Adipocyte (in vitro differentiated cells): ENCODE results near the gene MREG.

ENCODE experiments used
- DNase-seq: peaks from one replicate; pipeline ENCODE4 v3.0.0-alpha.2; 2015; ENCODE audit warnings: low read depth
- H3K27me3 ChIP-seq: replicated peaks from 2 replicates; pipeline ENCODE4 v1.7.0; 2013; ENCODE audit warnings: mild to moderate bottlenecking, low read length, moderate library complexity; ENCODE audit not compliant: control insufficient read depth, insufficient read depth
- H3K36me3 ChIP-seq: 2 replicates; pipeline ENCODE4 v1.7.0; 2013; ENCODE audit warnings: low read length, mild to moderate bottlenecking, moderate library complexity; ENCODE audit not compliant: control insufficient read depth, insufficient read depth, severe bottlenecking
- H3K4me1 ChIP-seq: 2 replicates; pipeline ENCODE4 v1.7.0; 2013; ENCODE audit warnings: mild to moderate bottlenecking, low read length, moderate library complexity; ENCODE audit not compliant: control insufficient read depth, insufficient read depth
- H3K4me3 ChIP-seq: 2 replicates; pipeline ENCODE4 v1.7.0; 2013; ENCODE audit warnings: mild to moderate bottlenecking, low read length, moderate library complexity
- H3K9ac ChIP-seq: 2 replicates; pipeline ENCODE4 v1.7.0; 2013; ENCODE audit warnings: mild to moderate bottlenecking, low read length, moderate library complexity
- H3K9me3 ChIP-seq: 2 replicates; pipeline ENCODE4 v1.7.0; 2013; ENCODE audit warnings: mild to moderate bottlenecking, low read length, moderate library complexity; ENCODE audit not compliant: control insufficient read depth

MREG gene

GRCh38 chr2:215914054-215914776, 99.1 kb downstream of the MREG start:
- no peak overlapping the region for H3K9ac ChIP-seq
- H3K4me3 ChIP-seq = no peak overlapping the region
- H3K27me3 ChIP-seq = no peaks in the 10 kb centered on the region
- peaks cover 6% of the 10 kb centered on the region for H3K9me3 ChIP-seq
- peaks cover 21% of the 10 kb centered on the region for H3K4me1 ChIP-seq
- no peak for DNase-seq
- no peaks in the 10 kb centered on the region for H3K36me3 ChIP-seq

- DNase-seq = no peak
- no peaks in the 10 kb centered on the region for H3K27me3 ChIP-seq
- H3K9ac ChIP-seq = peak overlapping the region; percentile 26
- peak overlapping the region; percentile 21 for H3K4me3 ChIP-seq
- H3K9me3 ChIP-seq = peaks cover 6% of the 10 kb centered on the region
- peaks cover 6% of the 10 kb centered on the region for H3K4me1 ChIP-seq
- no peaks in the 10 kb centered on the region for H3K36me3 ChIP-seq
These were observed 101.0 kb downstream of the MREG start for GRCh38 chr2:215912299-215912842.

- DNase-seq = no peak
- Histone ChIP-seq H3K9me3 (peaks cover 6% of the 10 kb centered on the region), H3K4me3 (no peak overlapping the region), H3K4me1 (peaks cover 6% of the 10 kb centered on the region), H3K36me3 (no peaks in the 10 kb centered on the region), H3K9ac (no peak overlapping the region), H3K27me3 (no peaks in the 10 kb centered on the region)
These were observed 101.9 kb downstream of the MREG start for GRCh38 chr2:215911301-215912085.

GRCh38 chr2:215910180-215910579, 103.2 kb downstream of the MREG start:
- peaks cover 6% of the 10 kb centered on the region for H3K9me3 ChIP-seq
- no peaks in the 10 kb centered on the region for H3K27me3 ChIP-seq
- H3K9ac ChIP-seq = no peak overlapping the region
- H3K4me3 ChIP-seq = no peak overlapping the region
- DNase-seq = no peak
- H3K4me1 ChIP-seq = peaks cover 6% of the 10 kb centered on the region
- H3K36me3 ChIP-seq = no peaks in the 10 kb centered on the region

GRCh38 chr2:215907147-215907546, 106.2 kb downstream of the MREG start:
- H3K4me1 ChIP-seq = peaks cover 25% of the 10 kb centered on the region
- no peaks in the 10 kb centered on the region for H3K27me3 ChIP-seq
- H3K36me3 ChIP-seq = no peaks in the 10 kb centered on the region
- DNase-seq = no peak
- no peak overlapping the region for H3K9ac ChIP-seq
- peaks cover 6% of the 10 kb centered on the region for H3K9me3 ChIP-seq
- H3K4me3 ChIP-seq = no peak overlapping the region

GRCh38 chr2:215906458-215906857, 106.9 kb downstream of the MREG start:
- no peak overlapping the region for H3K4me3 ChIP-seq
- no peak overlapping the region for H3K9ac ChIP-seq
- DNase-seq = no peak
- H3K9me3 ChIP-seq = peaks cover 6% of the 10 kb centered on the region
- peaks cover 31% of the 10 kb centered on the region for H3K4me1 ChIP-seq
- H3K36me3 ChIP-seq = no peaks in the 10 kb centered on the region
- H3K27me3 ChIP-seq = no peaks in the 10 kb centered on the region

GRCh38 chr2:215905691-215906090, 107.7 kb downstream of the MREG start:
- DNase-seq = no peak
- peaks cover 39% of the 10 kb centered on the region for H3K4me1 ChIP-seq
- no peak overlapping the region for H3K9ac ChIP-seq
- no peak overlapping the region for H3K4me3 ChIP-seq
- H3K9me3 ChIP-seq = peaks cover 3% of the 10 kb centered on the region
- no peaks in the 10 kb centered on the region for H3K36me3 ChIP-seq
- no peaks in the 10 kb centered on the region for H3K27me3 ChIP-seq

- peak; percentile 82 for DNase-seq
- Histone ChIP-seq H3K4me1 (peaks cover 53% of the 10 kb centered on the region), H3K27me3 (no peaks in the 10 kb centered on the region), H3K9me3 (no peaks in the 10 kb centered on the region), H3K4me3 (no peak overlapping the region), H3K36me3 (no peaks in the 10 kb centered on the region), H3K9ac (no peak overlapping the region)
These were observed 109.2 kb downstream of the MREG start for GRCh38 chr2:215904101-215904500.

GRCh38 chr2:215903203-215903602, 110.1 kb downstream of the MREG start:
- Histone ChIP-seq H3K4me1 (peaks cover 61% of the 10 kb centered on the region), H3K27me3 (no peaks in the 10 kb centered on the region), H3K9me3 (no peaks in the 10 kb centered on the region), H3K4me3 (peak overlapping the region; percentile 5), H3K36me3 (no peaks in the 10 kb centered on the region), H3K9ac (no peak overlapping the region)
- no peak for DNase-seq

- no peak for DNase-seq
- Histone ChIP-seq H3K9ac (no peak overlapping the region), H3K4me1 (peaks cover 64% of the 10 kb centered on the region)
These were observed 111.6 kb downstream of the MREG start for GRCh38 chr2:215901796-215902195.

GRCh38 chr2:215900843-215901242, 112.5 kb downstream of the MREG start:
- DNase-seq = no peak
- no peaks in the 10 kb centered on the region for H3K36me3 ChIP-seq
- H3K9me3 ChIP-seq = no peaks in the 10 kb centered on the region
- H3K4me1 ChIP-seq = peaks cover 64% of the 10 kb centered on the region
- H3K9ac ChIP-seq = no peak overlapping the region
- H3K4me3 ChIP-seq = no peak overlapping the region
- no peaks in the 10 kb centered on the region for H3K27me3 ChIP-seq

More at GRCh38 chr2:215901796-215902195, 111.6 kb downstream of the MREG start:
- Histone ChIP-seq H3K9me3 (no peaks in the 10 kb centered on the region), H3K27me3 (no peaks in the 10 kb centered on the region), H3K4me3 (no peak overlapping the region), H3K36me3 (no peaks in the 10 kb centered on the region)
